ENCODE results near the gene LCORL. TPM values are rescaled to one million over a fixed set of nuclear protein-coding genes. Genes with fewer than 3 reads are reported as not detected.

The LCORL gene
- total RNA-seq (10 to 100 TPM in 1 of 2 donors, 1 to 10 TPM in 1; 7.9 to 14.7 TPM), polyA plus RNA-seq (1 to 10 TPM; 1.7 to 2.9 TPM)
- long read RNA-seq, donor 1, full-length matches to known transcripts = 1 of 10 reads
- long read RNA-seq, donor 1, partial matches to known transcripts = 1 of 10 reads
- long read RNA-seq, donor 1, other reads (novel, unspliced or antisense) = 8 of 10 reads
- long read RNA-seq, donor 2, full-length matches to known transcripts = 2 of 5 reads
- long read RNA-seq, donor 2, partial matches to known transcripts = 0 of 5 reads
- long read RNA-seq, donor 2, other reads (novel, unspliced or antisense) = 3 of 5 reads

DNA sequence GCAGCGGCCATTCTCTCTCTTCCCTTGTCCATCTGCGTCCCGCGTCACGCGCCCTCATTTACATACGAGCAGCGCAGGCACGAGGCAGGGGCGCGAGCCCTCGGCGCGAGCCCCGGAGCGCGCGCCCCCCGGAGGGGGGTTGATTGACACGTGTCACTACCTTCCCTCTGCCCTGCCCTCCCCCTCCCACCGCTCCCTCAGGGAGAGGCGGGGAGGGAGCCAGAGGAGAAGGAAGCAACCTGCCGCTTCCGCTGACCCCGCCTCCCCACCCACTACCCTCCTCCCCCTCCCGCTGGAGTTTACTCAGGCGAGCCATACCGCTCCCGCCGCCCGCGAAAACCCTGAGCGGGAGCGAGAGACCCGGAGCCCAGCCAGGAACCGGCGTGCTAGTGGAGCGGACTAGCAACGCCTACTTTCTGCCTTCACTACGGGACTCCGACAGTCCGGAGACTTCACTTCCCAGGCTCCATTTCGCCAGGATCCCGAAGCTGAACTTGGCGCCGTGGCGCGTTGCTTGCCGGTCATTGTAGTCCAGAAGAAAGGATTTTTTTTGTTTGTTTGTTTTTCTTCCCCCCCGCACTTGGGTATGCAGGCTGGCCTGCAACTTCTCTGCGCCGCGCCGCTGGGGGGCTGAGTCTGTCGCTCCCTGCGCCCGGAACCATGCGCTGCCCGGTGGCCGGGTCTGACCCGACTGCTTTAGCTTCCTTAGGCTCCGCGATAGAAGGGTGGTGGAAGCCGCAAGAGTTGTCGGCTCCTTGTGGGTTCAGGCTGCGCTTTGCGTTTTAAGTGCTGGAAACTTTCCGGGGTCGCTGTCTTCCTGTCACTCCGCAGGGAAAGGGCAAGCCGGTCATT, at the start of gene LCORL:
Gene LCORL (minus strand): TSS at position 36 of the 852 bp plus-strand sequence. CDS start 4 bp downstream, at position 32.
- no peaks in the 10 kb centered on the region for H3K27me3 ChIP-seq (ENCODE audit: control insufficient read depth in 1 of 2, insufficient read depth in 2 of 2, low read length in 1 of 2)
- 1% methylated on average over 56 to 71 of the region's 71 CpGs for WGBS, 2 donors
- H3K36me3 ChIP-seq (ENCODE audit: control insufficient read depth in 1 of 2, insufficient read depth in 2 of 2, low read length in 1 of 2) = no peaks in the 10 kb centered on the region
- intact Hi-C loops (cut with DNase I) = loop anchor here (2.0 to 10.0 kb wide), 3 partner anchors 211 to 447 kb away; partner anchors contain the start of genes DCAF16 (in 2 of the 2), NCAPG (in 2 of the 2), LAP3 (in 1 of the 2) and MED28 (in 1 of the 2)
- ATAC-seq (ENCODE audit: low FRiP score) (peak; percentile 96), DNase-seq (peak; percentile 95 to 96)
- peak within 1 kb of the TSS; percentile 81 to 90 for H3K4me3 ChIP-seq (ENCODE audit: low read length in 2 of 2)
- peak within 1 kb of the TSS; percentile 31 to 38 for H3K27ac ChIP-seq (ENCODE audit: low read depth in 1 of 2, low read length in 2 of 2)
- no peaks in the 10 kb centered on the region for H3K4me1 ChIP-seq (ENCODE audit: control insufficient read depth in 1 of 2, insufficient read depth in 2 of 2, low read length in 2 of 2)
- H3K9me3 ChIP-seq (ENCODE audit: control insufficient read depth, low read length) = no peaks in the 10 kb centered on the region

- DNase-seq (no peak), ATAC-seq (ENCODE audit: low FRiP score) (no peak)
- Histone ChIP-seq H3K27me3 (ENCODE audit: control insufficient read depth in 1 of 2, insufficient read depth in 2 of 2, low read length in 1 of 2) (peaks cover 0 to 2% of the 10 kb centered on the region in 2 donors), H3K9me3 (ENCODE audit: control insufficient read depth, low read length) (peaks cover 2% of the 10 kb centered on the region), H3K4me1 (ENCODE audit: control insufficient read depth in 1 of 2, insufficient read depth in 2 of 2, low read length in 2 of 2) (no peaks in the 10 kb centered on the region), H3K4me3 (ENCODE audit: low read length in 2 of 2) (no peak overlapping the region), H3K27ac (ENCODE audit: low read depth in 1 of 2, low read length in 2 of 2) (no peak overlapping the region), H3K36me3 (ENCODE audit: control insufficient read depth in 1 of 2, insufficient read depth in 2 of 2, low read length in 1 of 2) (no peaks in the 10 kb centered on the region)
- WGBS, 2 donors = 80 to 86% methylated on average over 4 of the region's 4 CpGs
- intact Hi-C loops (cut with DNase I) = no loop called here
These were observed 48.3 kb upstream of the LCORL start for GRCh38 chr4:18069810-18070209.

DNA sequence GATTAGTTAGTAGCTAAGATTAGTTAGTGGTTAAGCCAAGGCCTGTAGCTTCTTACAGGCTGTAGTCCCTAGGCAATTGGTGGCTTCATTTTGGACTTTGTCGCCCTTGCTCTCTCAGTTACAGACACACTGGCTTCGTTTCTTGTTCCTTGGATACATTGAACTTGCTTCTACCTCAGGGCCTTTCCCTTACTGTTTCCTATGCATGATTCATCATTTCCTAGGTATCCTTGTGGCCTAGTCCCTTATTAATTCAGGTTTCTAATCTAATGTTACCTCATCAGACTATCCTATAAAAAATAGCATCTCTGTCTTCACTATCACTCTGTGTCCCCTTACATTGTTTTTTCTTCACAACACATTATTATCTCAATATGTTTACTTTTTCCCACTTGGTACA, 45.5 kb upstream of the LCORL start:
- intact Hi-C loops (cut with DNase I) = no loop called here
- peaks cover 5% of the 10 kb centered on the region for H3K9me3 ChIP-seq (ENCODE audit: control insufficient read depth, low read length)
- no peaks in the 10 kb centered on the region for H3K4me1 ChIP-seq (ENCODE audit: control insufficient read depth in 1 of 2, insufficient read depth in 2 of 2, low read length in 2 of 2)
- no peak overlapping the region for H3K4me3 ChIP-seq (ENCODE audit: low read length in 2 of 2)
- WGBS, 2 donors = 87 to 92% methylated on average over 2 of the region's 2 CpGs
- peaks cover 0 to 2% of the 10 kb centered on the region in 2 donors for H3K27me3 ChIP-seq (ENCODE audit: control insufficient read depth in 1 of 2, insufficient read depth in 2 of 2, low read length in 1 of 2)
- ATAC-seq (ENCODE audit: low FRiP score) (no peak), DNase-seq (no peak)
- H3K27ac ChIP-seq (ENCODE audit: low read depth in 1 of 2, low read length in 2 of 2) = no peak overlapping the region
- no peaks in the 10 kb centered on the region for H3K36me3 ChIP-seq (ENCODE audit: control insufficient read depth in 1 of 2, insufficient read depth in 2 of 2, low read length in 1 of 2)

DNA sequence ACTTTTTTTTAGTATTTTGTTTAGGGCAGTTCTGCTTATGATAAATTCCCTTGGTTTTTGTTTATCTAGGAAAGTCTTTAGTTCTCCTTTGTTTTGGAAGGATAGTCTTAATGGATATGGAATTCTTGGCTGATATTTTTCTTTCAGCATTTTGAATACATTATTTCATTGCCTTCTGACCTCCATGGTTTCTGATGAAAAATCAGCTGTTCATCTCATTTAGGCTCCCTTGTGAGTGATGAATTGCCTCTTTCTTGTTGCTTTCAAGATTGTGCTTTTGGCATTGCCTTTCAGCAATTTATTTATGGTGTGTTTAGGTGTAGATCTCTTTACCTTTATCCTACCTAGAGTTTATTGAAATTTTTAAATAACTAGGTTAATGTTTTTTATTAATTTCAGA, 41.5 kb upstream of the LCORL start:
- intact Hi-C loops (cut with DNase I) = no loop called here
- no peaks in the 10 kb centered on the region for H3K27me3 ChIP-seq (ENCODE audit: control insufficient read depth in 1 of 2, insufficient read depth in 2 of 2, low read length in 1 of 2)
- H3K4me1 ChIP-seq (ENCODE audit: control insufficient read depth in 1 of 2, insufficient read depth in 2 of 2, low read length in 2 of 2) = no peaks in the 10 kb centered on the region
- no peak overlapping the region for H3K27ac ChIP-seq (ENCODE audit: low read depth in 1 of 2, low read length in 2 of 2)
- ATAC-seq (ENCODE audit: low FRiP score) (no peak), DNase-seq (no peak)
- no peak overlapping the region for H3K4me3 ChIP-seq (ENCODE audit: low read length in 2 of 2)
- no peaks in the 10 kb centered on the region for H3K36me3 ChIP-seq (ENCODE audit: control insufficient read depth in 1 of 2, insufficient read depth in 2 of 2, low read length in 1 of 2)
- H3K9me3 ChIP-seq (ENCODE audit: control insufficient read depth, low read length) = peaks cover 5% of the 10 kb centered on the region

- Histone ChIP-seq H3K4me1 (ENCODE audit: control insufficient read depth in 1 of 2, insufficient read depth in 2 of 2, low read length in 2 of 2) (no peaks in the 10 kb centered on the region), H3K27ac (ENCODE audit: low read depth in 1 of 2, low read length in 2 of 2) (no peak overlapping the region), H3K4me3 (ENCODE audit: low read length in 2 of 2) (no peak overlapping the region), H3K9me3 (ENCODE audit: control insufficient read depth, low read length) (no peaks in the 10 kb centered on the region), H3K27me3 (ENCODE audit: control insufficient read depth in 1 of 2, insufficient read depth in 2 of 2, low read length in 1 of 2) (no peaks in the 10 kb centered on the region), H3K36me3 (ENCODE audit: control insufficient read depth in 1 of 2, insufficient read depth in 2 of 2, low read length in 1 of 2) (no peaks in the 10 kb centered on the region)
- WGBS, 2 donors = 77 to 84% methylated on average over 2 of the region's 2 CpGs
- DNase-seq (no peak), ATAC-seq (ENCODE audit: low FRiP score) (no peak)
- intact Hi-C loops (cut with DNase I) = no loop called here
These were observed 36.4 kb upstream of the LCORL start for GRCh38 chr4:18057821-18058533.

- WGBS, 2 donors = 91 to 96% methylated on average over 2 of the region's 2 CpGs
- no peaks in the 10 kb centered on the region for H3K36me3 ChIP-seq (ENCODE audit: control insufficient read depth in 1 of 2, insufficient read depth in 2 of 2, low read length in 1 of 2)
- DNase-seq (no peak), ATAC-seq (ENCODE audit: low FRiP score) (no peak)
- H3K27me3 ChIP-seq (ENCODE audit: control insufficient read depth in 1 of 2, insufficient read depth in 2 of 2, low read length in 1 of 2) = no peaks in the 10 kb centered on the region
- H3K27ac ChIP-seq (ENCODE audit: low read depth in 1 of 2, low read length in 2 of 2) = no peak overlapping the region
- no peaks in the 10 kb centered on the region for H3K4me1 ChIP-seq (ENCODE audit: control insufficient read depth in 1 of 2, insufficient read depth in 2 of 2, low read length in 2 of 2)
- intact Hi-C loops (cut with DNase I) = no loop called here
- H3K9me3 ChIP-seq (ENCODE audit: control insufficient read depth, low read length) = no peaks in the 10 kb centered on the region
- no peak overlapping the region for H3K4me3 ChIP-seq (ENCODE audit: low read length in 2 of 2)
These were observed 34.5 kb upstream of the LCORL start for GRCh38 chr4:18056030-18056429.

DNA sequence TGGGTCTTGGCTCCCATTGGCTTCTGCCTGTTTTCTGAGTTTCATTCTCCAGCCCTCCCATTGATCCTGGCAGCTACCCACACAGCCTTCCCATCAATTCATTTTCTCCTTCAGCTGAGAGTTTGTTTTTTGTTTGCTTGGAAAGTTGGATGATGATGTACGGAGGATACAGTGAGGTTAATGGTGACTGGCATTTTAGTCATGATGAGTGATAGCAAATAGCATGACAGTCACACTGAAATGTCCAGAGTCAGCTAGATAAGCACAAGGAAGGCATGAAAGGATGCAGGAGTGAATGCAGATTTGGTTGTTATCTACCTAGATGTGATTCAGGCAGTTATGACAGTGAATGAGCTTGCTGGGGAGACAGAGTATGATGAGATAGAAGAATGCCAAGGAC, 30.6 kb upstream of the LCORL start:
- H3K27ac ChIP-seq (ENCODE audit: low read depth in 1 of 2, low read length in 2 of 2) = no peak overlapping the region
- 94 to 95% methylated on average over 1 of the region's 1 CpG for WGBS, 2 donors
- no peak for DNase-seq
- H3K9me3 ChIP-seq (ENCODE audit: control insufficient read depth, low read length) = no peaks in the 10 kb centered on the region
- no peaks in the 10 kb centered on the region for H3K4me1 ChIP-seq (ENCODE audit: control insufficient read depth in 1 of 2, insufficient read depth in 2 of 2, low read length in 2 of 2)
- no peak for ATAC-seq (ENCODE audit: low FRiP score)
- H3K36me3 ChIP-seq (ENCODE audit: control insufficient read depth in 1 of 2, insufficient read depth in 2 of 2, low read length in 1 of 2) = no peaks in the 10 kb centered on the region
- H3K4me3 ChIP-seq (ENCODE audit: low read length in 2 of 2) = no peak overlapping the region
- no peaks in the 10 kb centered on the region for H3K27me3 ChIP-seq (ENCODE audit: control insufficient read depth in 1 of 2, insufficient read depth in 2 of 2, low read length in 1 of 2)
- intact Hi-C loops (cut with DNase I) = no loop called here

DNA sequence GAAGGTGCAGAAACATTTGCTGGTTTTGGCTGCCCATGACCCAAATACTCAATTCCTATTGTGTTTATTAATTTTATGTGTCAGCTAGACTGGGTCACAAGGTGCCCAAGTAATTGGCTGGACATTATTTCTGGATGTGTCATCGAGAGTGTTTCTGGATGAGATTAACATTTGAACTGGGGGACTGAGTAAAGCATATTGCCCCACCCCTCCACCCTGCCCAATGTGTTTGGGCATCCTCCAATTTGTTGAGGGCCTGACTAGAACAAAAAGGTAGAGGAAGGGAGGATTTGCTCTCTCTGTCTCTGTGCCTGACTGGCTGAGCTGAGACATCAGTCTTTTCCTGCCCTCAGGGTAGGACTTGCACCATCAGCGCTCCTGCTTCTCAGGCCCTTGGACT, 29.7 kb upstream of the LCORL start:
- 90 to 92% methylated on average over 2 of the region's 2 CpGs for WGBS, 2 donors
- intact Hi-C loops (cut with DNase I) = no loop called here
- no peaks in the 10 kb centered on the region for H3K36me3 ChIP-seq (ENCODE audit: control insufficient read depth in 1 of 2, insufficient read depth in 2 of 2, low read length in 1 of 2)
- H3K4me3 ChIP-seq (ENCODE audit: low read length in 2 of 2) = no peak overlapping the region
- DNase-seq (no peak), ATAC-seq (ENCODE audit: low FRiP score) (no peak)
- H3K9me3 ChIP-seq (ENCODE audit: control insufficient read depth, low read length) = no peaks in the 10 kb centered on the region
- H3K27ac ChIP-seq (ENCODE audit: low read depth in 1 of 2, low read length in 2 of 2) = no peak overlapping the region
- H3K27me3 ChIP-seq (ENCODE audit: control insufficient read depth in 1 of 2, insufficient read depth in 2 of 2, low read length in 1 of 2) = no peaks in the 10 kb centered on the region
- no peaks in the 10 kb centered on the region for H3K4me1 ChIP-seq (ENCODE audit: control insufficient read depth in 1 of 2, insufficient read depth in 2 of 2, low read length in 2 of 2)
